Skin epidermis (tissue), 12 donors: ENCODE measurements around the gene PDE10A.

ENCODE experiments used
- H3K27ac ChIP-seq, 21 experiments: fragments of 200-600 bp; sonication (generic) in 11 of 21; one replicate each; pipeline ENCODE4 v1.5.0; 2020; ENCODE audit warnings: mild to moderate bottlenecking in 3 of 21, inconsistent platforms in 2 of 21, moderate library complexity in 2 of 21
- H3K4me3 ChIP-seq, 7 experiments: fragments of 200-600 bp; sonication (generic) in 2 of 7; one replicate each; pipeline ENCODE4 v1.5.0; 2020; ENCODE audit warnings: inconsistent platforms in 2 of 7, mild to moderate bottlenecking in 2 of 7, moderate library complexity in 1 of 7

Gene PDE10A

GRCh38 chr6:165451838-165452237, 211.2 kb downstream of the PDE10A start:
- H3K4me3 ChIP-seq: no peak overlapping the region

GRCh38 chr6:165448210-165448609, 214.8 kb downstream of the PDE10A start:
- no peak overlapping the region for H3K27ac ChIP-seq
- no peak overlapping the region for H3K4me3 ChIP-seq

More at GRCh38 chr6:165451838-165452237, 211.2 kb downstream of the PDE10A start:
- H3K27ac ChIP-seq: no peak overlapping the region

GRCh38 chr6:165447141-165447540, 215.9 kb downstream of the PDE10A start:
- Histone ChIP-seq H3K4me3 (no peak overlapping the region), H3K27ac (no peak overlapping the region)

- H3K27ac ChIP-seq: no peak overlapping the region
- no peak overlapping the region for H3K4me3 ChIP-seq
Observed at GRCh38 chr6:165446331-165446730, 216.7 kb downstream of the PDE10A start.

DNA sequence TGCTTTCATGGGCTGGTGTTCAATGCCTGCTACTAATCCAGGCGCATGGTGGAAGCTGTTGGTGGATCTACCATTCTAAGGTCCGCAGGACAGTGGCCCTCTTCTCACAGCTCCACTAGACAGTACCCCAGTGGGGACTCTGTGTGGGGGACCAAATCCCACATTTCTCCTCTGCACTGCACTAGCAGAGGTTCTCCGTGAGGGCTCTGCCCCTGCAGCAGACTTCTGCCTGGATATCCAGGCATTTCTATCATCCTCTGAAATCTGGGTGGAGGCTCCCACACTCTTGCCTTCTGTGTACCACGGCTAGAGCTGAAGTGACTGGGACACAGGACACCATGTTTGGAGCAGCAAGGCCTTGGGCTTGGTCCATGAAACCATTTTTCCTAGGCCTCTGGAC, 219.6 kb downstream of the PDE10A start:
- Histone ChIP-seq H3K4me3 (no peak overlapping the region), H3K27ac (no peak overlapping the region)

DNA sequence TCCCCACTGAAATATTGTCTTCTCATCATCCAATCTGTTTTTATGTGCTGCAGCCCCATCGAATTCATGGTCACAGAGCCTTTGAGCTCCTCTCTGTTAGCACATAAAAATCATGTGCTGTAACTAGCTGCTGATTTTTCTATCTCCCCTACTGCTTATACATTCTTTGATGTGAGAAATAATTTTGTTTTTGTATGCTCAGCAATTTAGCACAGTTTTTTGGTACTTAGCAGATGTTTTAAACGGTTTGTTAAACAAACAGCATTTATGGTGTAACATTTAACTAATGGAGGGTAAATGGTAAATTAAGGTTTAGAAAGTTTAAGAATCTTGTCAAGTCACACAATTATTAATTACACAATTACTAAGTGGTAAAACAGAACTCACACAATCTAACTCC, 221.9 kb downstream of the PDE10A start:
- Histone ChIP-seq H3K27ac (no peak overlapping the region), H3K4me3 (no peak overlapping the region)

DNA sequence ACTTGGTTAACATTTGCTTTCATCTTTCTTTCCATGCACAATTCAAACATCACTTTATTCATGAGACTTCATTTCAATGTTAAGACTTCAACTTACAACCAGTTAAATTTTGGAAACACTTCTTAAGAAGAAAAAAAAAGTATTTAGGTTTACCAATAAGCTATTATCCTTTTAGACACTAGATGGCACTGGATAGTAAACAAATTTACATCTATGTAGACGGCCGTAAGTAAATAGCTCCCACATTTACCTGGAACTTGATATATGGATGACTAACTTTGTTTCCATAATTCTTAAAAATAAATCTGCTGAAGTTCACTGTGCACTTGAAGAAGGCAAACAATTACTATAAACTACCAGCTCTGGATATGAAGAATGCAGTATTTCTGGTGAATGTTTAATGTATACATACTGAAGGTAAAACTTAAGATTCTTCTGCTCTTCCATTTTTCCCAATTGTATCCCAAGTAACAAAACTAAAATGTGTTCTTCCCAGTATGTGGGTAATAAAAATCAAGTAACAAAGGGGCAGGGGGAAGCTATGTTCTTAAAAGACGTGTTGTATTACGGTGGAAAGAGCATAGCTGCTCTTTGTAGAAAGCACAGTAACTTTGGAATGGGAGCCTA, 223.0 kb downstream of the PDE10A start:
- no peak overlapping the region for H3K27ac ChIP-seq
- no peak overlapping the region for H3K4me3 ChIP-seq

DNA sequence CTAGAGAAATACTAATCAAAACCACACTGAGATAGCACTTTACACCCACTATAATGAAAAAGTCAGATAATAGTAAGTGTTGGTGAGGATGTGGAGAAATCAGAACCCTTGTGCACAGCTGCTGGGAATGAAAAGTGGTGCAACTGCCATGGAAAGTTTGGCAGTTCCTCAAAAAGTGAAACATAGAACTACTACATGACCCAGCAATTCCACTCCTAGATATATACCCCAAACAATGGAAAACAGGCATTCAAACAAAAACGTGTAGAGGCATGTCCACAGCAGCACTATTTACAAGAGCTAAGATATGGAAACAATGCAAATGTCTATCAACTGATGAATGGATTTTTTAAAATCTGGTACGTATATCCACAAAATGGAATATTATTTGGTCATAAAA, 236.1 kb downstream of the PDE10A start:
- Histone ChIP-seq H3K4me3 (no peak overlapping the region), H3K27ac (no peak overlapping the region)

DNA sequence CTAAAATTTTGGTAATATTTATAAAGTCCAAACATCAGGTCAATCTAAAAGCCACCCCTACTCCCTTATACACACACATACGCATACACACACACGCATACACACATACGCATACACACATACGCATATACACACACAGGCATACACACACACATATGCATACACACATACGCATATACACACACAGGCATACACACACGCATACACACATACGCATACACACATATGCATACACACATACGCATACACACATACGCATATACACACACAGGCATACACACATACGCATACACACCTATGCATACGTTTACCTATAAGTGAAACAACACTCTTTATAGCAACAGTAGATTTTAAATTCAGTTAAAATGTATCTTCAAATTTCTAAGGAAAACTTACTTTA, 240.8 kb downstream of the PDE10A start:
- H3K27ac ChIP-seq: no peak overlapping the region
- H3K4me3 ChIP-seq: no peak overlapping the region

DNA sequence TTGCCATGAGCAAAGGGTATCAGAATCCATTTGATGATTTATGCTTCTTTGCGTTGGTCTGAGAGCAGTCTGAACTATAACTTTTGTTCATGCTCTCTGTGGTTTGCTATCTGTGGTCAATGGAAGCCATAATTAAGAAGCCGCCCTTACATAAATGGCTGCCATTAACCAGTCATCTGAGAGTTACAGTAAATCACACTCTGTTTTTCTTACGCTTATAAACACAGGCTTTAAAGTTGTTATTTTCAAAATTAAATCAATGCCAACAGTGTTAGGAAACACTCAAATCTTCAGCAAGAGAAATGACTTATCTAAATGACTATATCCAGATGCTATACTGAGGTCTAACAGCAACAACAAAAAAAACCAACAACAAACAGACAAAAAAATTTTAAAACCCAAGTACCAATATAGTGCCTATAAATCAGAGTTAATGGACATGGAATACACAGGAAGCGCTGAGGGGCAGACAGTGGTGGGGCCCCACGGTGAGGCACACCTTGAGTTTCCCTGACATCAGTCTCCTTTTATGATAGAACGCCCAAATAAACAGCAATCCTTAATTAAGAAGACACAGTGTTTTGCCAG, 245.7 kb downstream of the PDE10A start:
- Histone ChIP-seq H3K4me3 (no peak overlapping the region), H3K27ac (no peak overlapping the region)

GRCh38 chr6:165404697-165405096, 258.3 kb downstream of the PDE10A start:
- no peak overlapping the region for H3K27ac ChIP-seq
- no peak overlapping the region for H3K4me3 ChIP-seq

DNA sequence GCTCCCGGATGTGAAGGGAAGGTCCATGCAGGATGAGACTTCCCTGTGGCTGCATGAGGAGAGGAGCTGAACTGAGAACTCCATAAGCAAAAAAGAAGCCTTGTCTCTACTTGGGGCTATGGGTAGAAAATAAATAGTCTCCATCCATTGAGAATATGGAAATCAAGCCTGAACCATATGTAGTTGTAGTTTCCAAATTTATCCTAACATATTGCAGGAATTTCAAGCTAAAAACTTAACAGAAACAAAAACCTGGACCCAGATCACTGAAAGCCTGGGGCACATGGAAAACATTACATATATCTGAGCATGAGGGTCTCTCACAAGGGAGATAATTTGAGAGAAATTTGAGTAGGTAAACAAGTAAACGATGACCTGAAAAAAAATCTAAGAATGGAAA, 258.7 kb downstream of the PDE10A start:
- Histone ChIP-seq H3K4me3 (no peak overlapping the region), H3K27ac (no peak overlapping the region)

GRCh38 chr6:165403006-165403595, 259.9 kb downstream of the PDE10A start:
- no peak overlapping the region for H3K4me3 ChIP-seq
- no peak overlapping the region for H3K27ac ChIP-seq

DNA sequence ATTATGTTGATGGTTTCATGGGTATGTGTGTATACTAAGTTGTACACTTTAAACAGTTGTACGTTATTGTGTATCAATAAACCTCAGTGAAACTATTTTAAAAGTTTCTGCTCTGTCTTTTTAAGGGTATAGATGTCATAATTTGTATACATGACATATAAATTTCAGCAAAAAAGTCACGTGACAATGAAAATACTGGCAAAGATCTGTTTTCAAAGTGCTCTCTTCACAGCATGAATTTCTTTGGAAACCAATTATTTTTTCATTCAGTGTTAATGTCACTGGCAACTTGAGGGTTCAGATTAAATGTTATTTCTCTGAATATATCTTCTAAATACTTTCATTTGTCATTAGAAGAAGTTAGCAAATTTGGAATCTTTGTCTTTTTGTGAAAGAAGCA, 261.9 kb downstream of the PDE10A start:
- H3K27ac ChIP-seq: no peak overlapping the region
- no peak overlapping the region for H3K4me3 ChIP-seq

- H3K27ac ChIP-seq: no peak overlapping the region
Observed at GRCh38 chr6:165390475-165390874, 272.6 kb downstream of the PDE10A start.

DNA sequence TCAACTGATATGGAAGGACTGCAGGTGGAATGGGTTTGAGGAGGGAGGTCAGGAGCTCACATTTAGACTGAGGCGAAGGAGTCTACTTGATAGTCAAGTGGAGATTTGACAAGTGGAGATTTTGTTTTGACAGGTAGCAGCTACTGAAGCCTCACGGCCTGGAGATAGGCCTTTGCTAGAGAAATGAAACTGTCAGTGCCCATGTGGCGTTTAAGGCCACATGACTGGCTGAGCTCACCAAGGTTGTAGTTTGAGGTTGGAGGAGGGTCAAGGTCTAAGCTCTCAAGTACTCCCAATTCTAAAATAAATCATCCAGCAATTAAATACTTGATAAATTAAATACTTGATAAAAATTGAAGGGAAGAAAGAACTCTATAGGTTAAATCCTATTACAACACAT, 273.5 kb downstream of the PDE10A start:
- Histone ChIP-seq H3K27ac (no peak overlapping the region), H3K4me3 (no peak overlapping the region)

More at GRCh38 chr6:165390475-165390874, 272.6 kb downstream of the PDE10A start:
- no peak overlapping the region for H3K4me3 ChIP-seq

DNA sequence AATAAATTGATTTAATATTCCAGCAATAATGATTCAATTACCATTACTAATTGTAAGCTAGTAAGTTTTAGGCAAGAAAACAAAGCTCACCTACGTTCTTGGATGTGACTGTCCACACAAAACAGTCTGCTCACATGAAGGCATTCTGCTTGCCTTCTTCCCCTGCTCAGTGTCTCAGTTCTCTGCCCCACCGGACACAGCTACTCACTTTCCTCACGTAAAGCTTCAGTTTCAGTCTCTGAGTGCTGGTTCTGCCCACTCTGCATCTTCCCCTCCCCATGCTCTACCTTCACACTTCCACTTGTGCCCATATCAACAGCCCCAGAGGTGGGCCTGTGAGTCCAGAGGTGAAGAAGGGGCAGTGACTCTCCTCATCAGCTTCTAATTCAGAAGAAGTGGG, 279.7 kb downstream of the PDE10A start:
- H3K4me3 ChIP-seq: no peak overlapping the region
- no peak overlapping the region for H3K27ac ChIP-seq

GRCh38 chr6:165376100-165376499, 286.9 kb downstream of the PDE10A start:
- H3K4me3 ChIP-seq: no peak overlapping the region
- H3K27ac ChIP-seq: no peak overlapping the region

- Histone ChIP-seq H3K27ac (no peak overlapping the region), H3K4me3 (no peak overlapping the region)
Observed at GRCh38 chr6:165365371-165365770, 297.7 kb downstream of the PDE10A start.

- Histone ChIP-seq H3K27ac (no peak overlapping the region), H3K4me3 (no peak overlapping the region)
Observed at GRCh38 chr6:165345700-165346099, 317.3 kb downstream of the PDE10A start.

GRCh38 chr6:165340532-165340931, 322.5 kb downstream of the PDE10A start:
- no peak overlapping the region for H3K27ac ChIP-seq
- H3K4me3 ChIP-seq: no peak overlapping the region

DNA sequence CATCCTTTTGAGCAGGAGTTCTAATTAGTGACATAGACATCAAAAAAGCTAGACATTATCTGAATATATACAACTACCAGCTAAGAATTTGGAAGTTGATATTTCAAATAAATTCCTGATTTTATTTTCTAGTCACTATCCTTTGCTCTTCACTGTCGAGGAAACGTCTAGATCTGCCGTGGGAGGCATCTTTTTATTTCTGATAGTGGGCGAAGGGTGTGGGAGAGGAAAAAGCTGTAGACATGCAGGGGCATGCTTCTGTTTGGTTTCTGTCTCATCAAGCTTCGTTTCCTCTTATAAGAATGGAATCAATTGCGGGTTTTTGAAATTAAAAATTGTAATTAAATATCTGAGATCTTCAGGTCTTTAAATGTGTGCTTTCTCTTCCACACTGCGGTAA, 337.4 kb downstream of the PDE10A start:
- no peak overlapping the region for H3K4me3 ChIP-seq
- H3K27ac ChIP-seq: no peak overlapping the region
